HepG2 (cell line): ENCODE data around the gene MTG1. TPM values are rescaled to one million over a fixed set of nuclear protein-coding genes. Genes with fewer than 3 reads are reported as not detected.

Experiments used
- ATAC-seq: fragments of 200-7000 bp; cut with Tn5 transposase; 3 replicates; pipeline ENCODE4 v1.9.1; 2020; ENCODE audit warnings: mild to moderate bottlenecking, moderate library complexity
- BruUV-seq: library from RNA; stranded (reverse); fragments of 400-500 nt; replicated peaks from 2 replicates; lab custom pipeline; 2021; lab: Mats Ljungman, UMichigan
- CTCF ChIA-PET: fragments of 300-600 bp; formaldehyde crosslinking; extraction: SDS; loops from one replicate; lab custom pipeline; 2021; ENCODE audit warnings: low total read pairs, inconsistent platforms, low intra/inter-chr PET ratio; lab: Yijun Ruan, JAX
- POLR2A ChIA-PET: fragments of 350-600 bp; sonication (Branson Sonifier 250); formaldehyde crosslinking; loops from one replicate; lab custom pipeline; 2020; ENCODE audit warnings: antibody characterized with exemption, inconsistent platforms; lab: Yijun Ruan, JAX
- DNase-seq: peaks from one replicate; pipeline ENCODE4 v3.0.0-alpha.2; 2015; ENCODE audit warnings: low spot score
- FAIRE-seq: peaks from 3 replicates; lab custom pipeline; 2011; peaks lifted over from hg19 to GRCh38; lab: Jason Lieb, UNC
- H2AFZ ChIP-seq: one replicate; pipeline ENCODE4 v1.6.1; 2011; ENCODE audit warnings: low read length, inconsistent platforms
- H3K27ac ChIP-seq: fragments of 300-600 bp; 3 replicates; pipeline ENCODE4 v1.8.0; 2011; ENCODE audit warnings: mixed run types, mild to moderate bottlenecking, mixed read lengths, low read length, inconsistent platforms; ENCODE audit not compliant: insufficient read depth; ENCODE audit errors: extremely low read length
- H3K27me3 ChIP-seq, 2 experiments: fragments of 200-600 bp in 1 of 2; 2 replicates in 1 of 2; 3 replicates in 1 of 2; pipeline versions ENCODE4 v1.6.0 to v1.8.0; 2011; ENCODE audit warnings: low read length in 2 of 2, mild to moderate bottlenecking in 2 of 2, moderate library complexity in 2 of 2, inconsistent platforms in 1 of 2; ENCODE audit not compliant: insufficient read depth in 2 of 2, control insufficient read depth in 1 of 2
- H3K36me3 ChIP-seq, 2 experiments: fragments of 200-600 bp in 1 of 2; replicated peaks in 1 of 2; 2 replicates in 1 of 2; 3 replicates in 1 of 2; pipeline versions ENCODE4 v1.5.1 to v1.8.0; 2011; ENCODE audit warnings: low read length in 2 of 2, inconsistent platforms in 1 of 2; ENCODE audit not compliant: insufficient read depth in 2 of 2, control insufficient read depth in 1 of 2
- H3K4me1 ChIP-seq: 2 replicates; pipeline ENCODE4 v1.5.1; 2012; ENCODE audit warnings: low read length, inconsistent platforms; ENCODE audit not compliant: insufficient read depth
- H3K4me2 ChIP-seq: 2 replicates; pipeline ENCODE4 v1.6.0; 2011; ENCODE audit warnings: low read depth, low read length, inconsistent platforms
- H3K4me3 ChIP-seq, 3 experiments: fragments of 200-600 bp in 1 of 3; sonication (generic), shearing (Covaris generic) in 1 of 3; replicated peaks in 1 of 3; 2 replicates each; pipeline ENCODE4 v1.5.1; 2011 to 2016; ENCODE audit warnings: low read length in 3 of 3, inconsistent platforms in 2 of 3, low read depth in 2 of 3, mild to moderate bottlenecking in 2 of 3, control low read depth in 1 of 3, mixed read lengths in 1 of 3; ENCODE audit not compliant: insufficient read depth in 1 of 3
- H3K79me2 ChIP-seq: one replicate; pipeline ENCODE4 v1.6.1; 2011; ENCODE audit warnings: low read length, inconsistent platforms; ENCODE audit not compliant: insufficient read depth
- H3K9ac ChIP-seq: 2 replicates; pipeline ENCODE4 v1.6.0; 2011; ENCODE audit warnings: mild to moderate bottlenecking, low read depth, low read length, inconsistent platforms; ENCODE audit not compliant: insufficient read depth
- H3K9me3 ChIP-seq: 2 replicates; pipeline ENCODE4 v1.5.1; 2012; ENCODE audit warnings: mild to moderate bottlenecking, low read length
- H4K20me1 ChIP-seq: 2 replicates; pipeline ENCODE4 v1.6.0; 2011; ENCODE audit warnings: inconsistent platforms, mild to moderate bottlenecking, low read length, moderate library complexity; ENCODE audit not compliant: insufficient read depth
- AGO1 ChIP-seq: fragments of 200-400 bp; formaldehyde crosslinking; IDR thresholded peaks from 2 replicates; pipeline ENCODE4 v1.6.1; 2017; ENCODE audit warnings: mild to moderate bottlenecking, low read depth, low read length, moderate library complexity; ENCODE audit not compliant: poor library complexity, severe bottlenecking
- GATAD1 ChIP-seq: IDR thresholded peaks from 2 replicates; pipeline ENCODE4 v1.6.1; 2016; ENCODE audit warnings: missing genetic modification reagents, missing compliant biosample characterization
- KDM1A ChIP-seq: IDR thresholded peaks from 2 replicates; pipeline ENCODE4 v1.6.1; 2016; ENCODE audit warnings: missing compliant biosample characterization
- KLF11 ChIP-seq: IDR thresholded peaks from 2 replicates; pipeline ENCODE4 v1.6.1; 2016; ENCODE audit warnings: missing compliant biosample characterization
- MIER2 ChIP-seq: IDR thresholded peaks from 2 replicates; pipeline ENCODE4 v1.6.1; 2016; ENCODE audit warnings: missing biosample characterization, missing genetic modification reagents
- ZNF251 ChIP-seq: sonication (generic); formaldehyde crosslinking; IDR thresholded peaks from 2 replicates; pipeline ENCODE4 v1.9.0; 2021; ENCODE audit warnings: mild to moderate bottlenecking, missing genetic modification reagents
- ZNF556 ChIP-seq: sonication (generic); formaldehyde crosslinking; IDR thresholded peaks from 2 replicates; pipeline ENCODE4 v1.4.0; 2020; ENCODE audit warnings: mild to moderate bottlenecking, missing genetic modification reagents, borderline replicate concordance
- WGBS: methylation state at CpG from one replicate; pipeline ENCODE4 v1.1.6; 2017; ENCODE audit warnings: low lambda C conversion rate; 5-methylcytosine and 5-hydroxymethylcytosine counted together
- in situ Hi-C: cut with HindIII; loops from 2 replicates; pipeline ENCODE4 v1.10.0; 2017; ENCODE audit warnings: low pct_unique_long_range_greater_than_20kb; ENCODE audit not compliant: extremely low pct_ligation_motif_present
- intact Hi-C: fragments of 100-400 bp; cut with micrococcal nuclease; formaldehyde crosslinking; loops from one replicate; pipeline ENCODE4 v1.10.0; 2022; ENCODE audit not compliant: unreplicated experiment
- polyA plus RNA-seq, 8 experiments: library from polyadenylated mRNA; depleted of rRNA in 3 of 8; stranded (reverse) in 7 of 8; unstranded in 1 of 8; fragments of >200 nt; fragmentation: Illumina TruSeq in 4 of 8; extraction: Trizol in 4 of 8; gene quantifications; 2 replicates each; pipeline versions ENCODE4 v1.2.1 to v1.2.3, GENCODE V29; 2011 to 2016; ENCODE audit warnings: low read depth in 4 of 8, missing spikeins in 1 of 8, mixed read lengths in 1 of 8; ENCODE audit not compliant: insufficient read depth in 1 of 8
- total RNA-seq, 5 experiments: library from RNA; depleted of rRNA; stranded (reverse); fragments of >200 nt; fragmentation: Illumina TruSeq; extraction: Trizol; gene quantifications; 2 replicates each; pipeline ENCODE4 v1.2.3, GENCODE V29; 2016; ENCODE audit warnings: low read depth in 1 of 5

Gene MTG1
- total and polyA plus RNA-seq, 2 of the 13 experiments (the other 11 are each of a cell fraction or from before 2014, with no cell fraction given) = 42.0 to 103 TPM

- BruUV-seq = no TSS peak
- Histone ChIP-seq H3K36me3 (no peaks in the 10 kb centered on the region), H4K20me1 (no peaks in the 10 kb centered on the region), H3K4me1 (no peaks in the 10 kb centered on the region), H3K4me3 (no peak overlapping the region), H3K27me3 (no peaks in the 10 kb centered on the region), H3K9ac (no peak overlapping the region)
- intact Hi-C loops (no loop called here), in situ Hi-C loops (no loop called here)
- DNase-seq = no peak
- 87% methylated on average over 58 of the region's 81 CpGs for WGBS
- no peak for TF ChIP-seq GATAD1
- no peak for TF ChIP-seq AGO1
- TF ChIP-seq KLF11 (CRISPR knock-in tag) = no peak
- no peak for TF ChIP-seq ZNF556 (CRISPR knock-in tag)
- no peak for TF ChIP-seq MIER2 (CRISPR knock-in tag)
- no peak for TF ChIP-seq ZNF251 (CRISPR knock-in tag)
- TF ChIP-seq, all 625 proteins: peak for 0
- no peaks in the 10 kb centered on the region for H3K79me2 ChIP-seq
- H3K9me3 ChIP-seq = no peaks in the 10 kb centered on the region
- no peak for FAIRE-seq
- POLR2A ChIA-PET = no interaction called here
- H3K4me2 ChIP-seq = no peak overlapping the region
- H3K27ac ChIP-seq = no peak overlapping the region
- CTCF ChIA-PET = no interaction called here
- H2AFZ ChIP-seq = no peak overlapping the region
- ATAC-seq = no peak
Observed at GRCh38 chr10:133459454-133460207, 65.7 kb downstream of the MTG1 start.

- TF ChIP-seq KDM1A (CRISPR knock-in tag) = no peak
Observed at GRCh38 chr10:133460208-133460769, 66.3 kb downstream of the MTG1 start.

More at GRCh38 chr10:133460208-133460769, 66.3 kb downstream of the MTG1 start:
- H3K4me3 ChIP-seq = no peak overlapping the region
- no peak overlapping the region for H3K4me2 ChIP-seq
- intact Hi-C loops = no loop called here
- H4K20me1 ChIP-seq = no peaks in the 10 kb centered on the region
- 90% methylated on average over 14 of the region's 14 CpGs for WGBS
- DNase-seq (no peak), FAIRE-seq (no peak), ATAC-seq (no peak)
- CTCF ChIA-PET = no interaction called here
- BruUV-seq = no TSS peak
- no peak overlapping the region for H3K27ac ChIP-seq
- no peak overlapping the region for H3K9ac ChIP-seq
- H3K36me3 ChIP-seq = no peaks in the 10 kb centered on the region
- in situ Hi-C loops = no loop called here
- H3K9me3 ChIP-seq = no peaks in the 10 kb centered on the region
- POLR2A ChIA-PET = no interaction called here
- no peak overlapping the region for H2AFZ ChIP-seq
- H3K27me3 ChIP-seq = no peaks in the 10 kb centered on the region
- H3K79me2 ChIP-seq = no peaks in the 10 kb centered on the region
- no peaks in the 10 kb centered on the region for H3K4me1 ChIP-seq
